Mammary epithelial cell (primary cell): Measurements from ENCODE around the gene SLC10A3.

ENCODE experiments used
- CTCF ChIP-seq, 2 donors: IDR thresholded peaks in 1 of 2; conservative IDR thresholded peaks in 1 of 2; 2 replicates each; pipeline ENCODE4 v1.5.1; 2011 to 2012; ENCODE audit warnings: inconsistent platforms in 2 of 2, low read length in 2 of 2, mild to moderate bottlenecking in 2 of 2, control low read depth in 1 of 2, low read depth in 1 of 2; ENCODE audit not compliant: insufficient read depth in 1 of 2; ENCODE audit errors: extremely low read depth in 1 of 2
- EZH2 ChIP-seq: IDR thresholded peaks from 2 replicates; pipeline ENCODE4 v1.6.1; 2012; ENCODE audit warnings: low read length, inconsistent platforms, borderline replicate concordance

GRCh38 chrX:154445776-154446175, 44.7 kb downstream of the SLC10A3 start:
- TF ChIP-seq CTCF (conservative IDR thresholded peaks at IDR 0.05 in 1 of 2, IDR thresholded peaks at IDR 0.05 in 1 of 2; ENCODE audit: extremely low read depth in 1 of 2, insufficient read depth in 1 of 2, low read depth in 1 of 2, low read length in 2 of 2) (no peak), EZH2 (no peak)
